ENCODE results near the gene RAPGEF4.
"Not testable (repeated sequence)": the region's sequence is repeated elsewhere in the genome, so short reads cannot be mapped to it uniquely, and the experiment has no call there.

RAPGEF4 gene

GRCh38 chr2:172775319-172775718 lies 39.7 kb downstream of the RAPGEF4 start:
- no peak for DNase-seq

- DNase-seq = no peak
Measured at GRCh38 chr2:172777431-172777830, 41.8 kb downstream of the RAPGEF4 start.

- DNase-seq = no peak
Measured at GRCh38 chr2:172782506-172783164, 47.0 kb downstream of the RAPGEF4 start.

- no peak for DNase-seq
Measured at GRCh38 chr2:172783165-172783898, 47.7 kb downstream of the RAPGEF4 start.

- DNase-seq = no peak
Measured at GRCh38 chr2:172788871-172789270, 53.2 kb downstream of the RAPGEF4 start.

- no peak for DNase-seq
Measured at GRCh38 chr2:172790404-172790803, 54.8 kb downstream of the RAPGEF4 start.

GRCh38 chr2:172791953-172792352 lies 56.3 kb downstream of the RAPGEF4 start:
- no peak for DNase-seq

GRCh38 chr2:172792711-172793110 lies 57.1 kb downstream of the RAPGEF4 start:
- DNase-seq = no peak

GRCh38 chr2:172803308-172803707 lies 67.7 kb downstream of the RAPGEF4 start:
- DNase-seq = not testable (repeated sequence)

GRCh38 chr2:172804423-172804822 lies 68.8 kb downstream of the RAPGEF4 start:
- DNase-seq = no peak

GRCh38 chr2:172806493-172806892 lies 70.8 kb downstream of the RAPGEF4 start:
- no peak for DNase-seq

GRCh38 chr2:172806996-172807395 lies 71.4 kb downstream of the RAPGEF4 start:
- no peak for DNase-seq

GRCh38 chr2:172808156-172808555 lies 72.5 kb downstream of the RAPGEF4 start:
- DNase-seq = no peak

- DNase-seq = peak; percentile 5
Measured at GRCh38 chr2:172811027-172811426, 75.4 kb downstream of the RAPGEF4 start.

- no peak for DNase-seq
Measured at GRCh38 chr2:172812158-172812744, 76.6 kb downstream of the RAPGEF4 start.

GRCh38 chr2:172813314-172813888 lies 77.8 kb downstream of the RAPGEF4 start:
- no peak for DNase-seq

GRCh38 chr2:172817411-172817810 lies 81.8 kb downstream of the RAPGEF4 start:
- DNase-seq = no peak

- DNase-seq = no peak
Measured at GRCh38 chr2:172819943-172820342, 84.3 kb downstream of the RAPGEF4 start.

GRCh38 chr2:172821370-172822338 lies 86.0 kb downstream of the RAPGEF4 start:
- DNase-seq = no peak

GRCh38 chr2:172822585-172822984 lies 86.9 kb downstream of the RAPGEF4 start:
- no peak for DNase-seq

GRCh38 chr2:172823261-172823850 lies 87.7 kb downstream of the RAPGEF4 start:
- no peak for DNase-seq

- no peak for DNase-seq
Measured at GRCh38 chr2:172826522-172826921, 90.9 kb downstream of the RAPGEF4 start.

Data from CD4-positive, alpha-beta T cell treated with Interleukin-17A for 4 hours (primary cell).